Measurements from ENCODE around the gene CDCA5. TPM values are rescaled to one million over a fixed set of nuclear protein-coding genes. Genes with fewer than 3 reads are reported as not detected.

CDCA5 gene
- total RNA-seq, 1 experiment from 2014 or later: 94.8 TPM

GRCh38 chr11:65111159-65111743, 27.4 kb upstream of the CDCA5 start:
- WGBS (ENCODE audit: extremely low coverage, insufficient read length, low lambda C conversion rate): no CpG with 5 or more reads among the region's 31 CpGs
- Histone ChIP-seq H3K9ac (ENCODE audit: extremely low read depth, insufficient read length, low read length) (no peak overlapping the region), H3K56ac (ENCODE audit: insufficient read length, low read depth, low read length) (no peak overlapping the region), H3K27ac (ENCODE audit: insufficient read length, low read depth, low read length) (no peak overlapping the region), H3T11ph (ENCODE audit: low read length) (no peak overlapping the region), H3K18ac (ENCODE audit: insufficient read length, low read depth, low read length) (no peak overlapping the region), H3K4me1 (ENCODE audit: insufficient read depth, low read length) (no peaks in the 10 kb centered on the region), H3K9me3 (ENCODE audit: control insufficient read depth, low read depth, low read length) (no peaks in the 10 kb centered on the region), H2BK5ac (ENCODE audit: insufficient read length, low read length) (no peak overlapping the region), H3K14ac (ENCODE audit: insufficient read depth, low read length) (no peak overlapping the region; the same call in 1 of the 2 replicates), H4K5ac (ENCODE audit: insufficient read length, low read depth, low read length) (no peak overlapping the region), H4K20me1 (ENCODE audit: control insufficient read depth, insufficient read depth, insufficient read length) (no peaks in the 10 kb centered on the region), H2BK20ac (ENCODE audit: low read depth, low read length, poor library complexity, severe bottlenecking) (no peak overlapping the region), H3K27me3 (ENCODE audit: insufficient read depth, low read length) (no peaks in the 10 kb centered on the region), H2BK15ac (ENCODE audit: low read depth, low read length) (no peak overlapping the region), H2AK5ac (ENCODE audit: insufficient read length, low read length) (no peak overlapping the region), H3K4ac (ENCODE audit: low read depth, low read length) (no peak overlapping the region), H2AFZ (ENCODE audit: low read length) (no peak overlapping the region), H3K4me2 (ENCODE audit: insufficient read depth, insufficient read length, low read length) (peak overlapping the region; percentile 56), H3K79me1 (ENCODE audit: insufficient read depth, low read depth, low read length, poor library complexity, severe bottlenecking) (no peaks in the 10 kb centered on the region), H2BK120ac (ENCODE audit: low read depth, low read length, poor library complexity, severe bottlenecking) (no peak overlapping the region), H3K23me2 (ENCODE audit: insufficient read length, low read depth, low read length, poor library complexity, severe bottlenecking) (peaks cover 13% of the 10 kb centered on the region), H3K23ac (ENCODE audit: insufficient read length, low read depth, low read length) (no peak overlapping the region), H3K79me2 (ENCODE audit: insufficient read depth, low read length) (no peaks in the 10 kb centered on the region), H4K91ac (ENCODE audit: insufficient read length, low read depth, low read length) (no peak overlapping the region), H2BK12ac (ENCODE audit: insufficient read length, low read depth, low read length) (no peak overlapping the region), H4K8ac (replicated peaks; ENCODE audit: insufficient read length, low read depth, low read length) (no peak overlapping the region)
- DNase-seq: no peak
- no peak for TF ChIP-seq CTCF (conservative IDR thresholded peaks at IDR 0.05)
- H3K4me1 Mint-ChIP-seq: peaks cover 15 to 19% of the 10 kb centered on the region in 2 experiments
- peak overlapping the region in 2 of 3 experiments; percentile 23 to 49; a peak in 3 of 7 replicates for H3K27ac Mint-ChIP-seq
- H3K36me3 Mint-ChIP-seq (ENCODE audit: insufficient read depth in 1 of 3, low read depth in 3 of 3): peaks cover 2 to 28% (median 17%) of the 10 kb centered on the region in 3 experiments; a peak in 6 of 7 replicates
- peak overlapping the region; percentile 82 to 99 for H3K4me3 Mint-ChIP-seq
- H3K27me3 Mint-ChIP-seq (ENCODE audit: low read depth): no peaks in the 10 kb centered on the region
- no peaks in the 10 kb centered on the region for H3K9me3 Mint-ChIP-seq

Data from H9 (cell line).